Stromal cell of bone marrow (primary cell): Measurements from ENCODE around the gene IRS1.
"Not testable (repeated sequence)": the region's sequence is repeated elsewhere in the genome, so short reads cannot be mapped to it uniquely, and the experiment has no call there.

Experiments used
- DNase-seq: peaks from one replicate; pipeline ENCODE4 v3.0.0-alpha.2; 2012; ENCODE audit warnings: low read depth

IRS1 gene, protein sequence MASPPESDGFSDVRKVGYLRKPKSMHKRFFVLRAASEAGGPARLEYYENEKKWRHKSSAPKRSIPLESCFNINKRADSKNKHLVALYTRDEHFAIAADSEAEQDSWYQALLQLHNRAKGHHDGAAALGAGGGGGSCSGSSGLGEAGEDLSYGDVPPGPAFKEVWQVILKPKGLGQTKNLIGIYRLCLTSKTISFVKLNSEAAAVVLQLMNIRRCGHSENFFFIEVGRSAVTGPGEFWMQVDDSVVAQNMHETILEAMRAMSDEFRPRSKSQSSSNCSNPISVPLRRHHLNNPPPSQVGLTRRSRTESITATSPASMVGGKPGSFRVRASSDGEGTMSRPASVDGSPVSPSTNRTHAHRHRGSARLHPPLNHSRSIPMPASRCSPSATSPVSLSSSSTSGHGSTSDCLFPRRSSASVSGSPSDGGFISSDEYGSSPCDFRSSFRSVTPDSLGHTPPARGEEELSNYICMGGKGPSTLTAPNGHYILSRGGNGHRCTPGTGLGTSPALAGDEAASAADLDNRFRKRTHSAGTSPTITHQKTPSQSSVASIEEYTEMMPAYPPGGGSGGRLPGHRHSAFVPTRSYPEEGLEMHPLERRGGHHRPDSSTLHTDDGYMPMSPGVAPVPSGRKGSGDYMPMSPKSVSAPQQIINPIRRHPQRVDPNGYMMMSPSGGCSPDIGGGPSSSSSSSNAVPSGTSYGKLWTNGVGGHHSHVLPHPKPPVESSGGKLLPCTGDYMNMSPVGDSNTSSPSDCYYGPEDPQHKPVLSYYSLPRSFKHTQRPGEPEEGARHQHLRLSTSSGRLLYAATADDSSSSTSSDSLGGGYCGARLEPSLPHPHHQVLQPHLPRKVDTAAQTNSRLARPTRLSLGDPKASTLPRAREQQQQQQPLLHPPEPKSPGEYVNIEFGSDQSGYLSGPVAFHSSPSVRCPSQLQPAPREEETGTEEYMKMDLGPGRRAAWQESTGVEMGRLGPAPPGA (N-terminal part only)

DNA sequence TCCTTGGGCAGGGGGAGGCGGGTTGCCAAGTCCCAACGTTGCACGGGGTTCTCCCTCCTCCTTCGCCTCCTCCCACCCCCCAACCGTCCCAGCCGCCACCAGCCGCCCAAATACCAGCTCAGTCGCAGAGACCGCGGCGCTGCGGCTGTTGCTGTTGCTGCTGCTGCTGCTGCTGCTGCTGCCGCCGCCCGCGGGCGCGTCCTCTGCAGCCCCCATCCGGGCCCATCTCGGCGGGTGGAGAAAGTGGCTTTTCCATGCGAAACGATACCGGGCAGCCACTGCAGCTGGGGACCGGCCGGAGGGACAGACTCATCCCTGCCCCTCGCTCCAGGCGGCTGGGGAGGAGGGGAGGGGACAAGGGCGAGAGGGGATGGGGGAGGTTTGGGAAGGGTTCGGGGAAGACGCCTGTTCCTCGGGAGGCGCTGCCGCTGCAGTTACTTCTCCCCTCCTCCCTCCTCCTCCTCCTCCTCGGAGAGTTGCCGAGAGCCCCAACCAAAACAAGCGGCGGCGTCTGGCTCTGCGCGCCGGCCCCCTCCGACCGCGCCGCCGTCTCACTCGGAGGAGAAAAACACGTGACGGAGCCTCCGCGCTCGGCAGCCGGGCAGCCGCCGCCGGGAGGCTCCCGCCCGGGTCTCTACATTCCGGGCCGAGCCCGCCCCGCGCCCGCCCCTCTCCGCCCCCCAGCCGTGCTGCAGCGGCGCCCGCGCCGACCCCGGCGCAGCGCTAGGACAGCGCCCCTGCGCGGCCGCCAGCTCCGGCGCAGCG, at the start of gene IRS1:
Gene IRS1 (minus strand): TSS at position 610 of the 765 bp plus-strand sequence. CDS start 1,082 bp downstream, outside the sequence.
- peak; percentile 66 for DNase-seq

GRCh38 chr2:226849349-226849748, 49.7 kb upstream of the IRS1 start:
- no peak for DNase-seq

DNA sequence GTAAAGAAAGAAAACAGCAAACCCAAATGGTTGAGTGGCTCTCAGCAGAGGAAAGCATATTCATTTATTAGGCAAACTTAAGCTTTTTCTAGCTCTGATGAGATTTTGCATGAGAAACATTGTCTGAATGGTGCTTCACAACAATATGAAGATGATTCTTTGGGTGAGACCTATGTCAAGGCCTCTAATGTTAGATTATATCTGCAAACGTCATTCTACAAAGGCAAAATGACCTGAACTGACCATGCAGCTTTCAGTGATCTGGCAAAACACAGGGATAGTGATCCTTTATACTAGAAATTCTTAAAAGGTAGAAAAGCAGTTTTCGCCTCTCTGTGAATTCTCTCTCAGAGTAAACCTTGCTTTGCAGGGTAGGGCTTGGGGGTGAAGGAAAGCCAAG, 47.9 kb upstream of the IRS1 start:
- DNase-seq, result no peak

DNA sequence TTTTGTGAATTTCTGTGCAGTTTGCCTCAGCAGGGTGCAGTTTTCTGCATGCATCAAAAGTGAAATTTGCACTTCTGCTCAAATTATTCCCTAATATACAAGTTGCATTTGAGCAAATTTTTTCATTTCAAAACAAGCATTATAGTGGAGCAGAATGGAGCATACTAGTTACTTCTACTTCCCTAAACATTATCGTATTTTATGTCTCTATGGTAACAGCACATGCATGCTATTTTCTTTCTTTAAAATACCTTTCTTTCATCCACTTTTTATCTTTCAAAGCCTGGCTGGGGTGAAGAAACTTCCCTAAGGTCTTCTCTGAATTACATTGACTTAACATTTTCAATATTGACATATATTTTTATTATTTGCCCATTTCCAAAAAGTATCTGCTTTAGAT, 47.5 kb upstream of the IRS1 start:
- no peak for DNase-seq

DNA sequence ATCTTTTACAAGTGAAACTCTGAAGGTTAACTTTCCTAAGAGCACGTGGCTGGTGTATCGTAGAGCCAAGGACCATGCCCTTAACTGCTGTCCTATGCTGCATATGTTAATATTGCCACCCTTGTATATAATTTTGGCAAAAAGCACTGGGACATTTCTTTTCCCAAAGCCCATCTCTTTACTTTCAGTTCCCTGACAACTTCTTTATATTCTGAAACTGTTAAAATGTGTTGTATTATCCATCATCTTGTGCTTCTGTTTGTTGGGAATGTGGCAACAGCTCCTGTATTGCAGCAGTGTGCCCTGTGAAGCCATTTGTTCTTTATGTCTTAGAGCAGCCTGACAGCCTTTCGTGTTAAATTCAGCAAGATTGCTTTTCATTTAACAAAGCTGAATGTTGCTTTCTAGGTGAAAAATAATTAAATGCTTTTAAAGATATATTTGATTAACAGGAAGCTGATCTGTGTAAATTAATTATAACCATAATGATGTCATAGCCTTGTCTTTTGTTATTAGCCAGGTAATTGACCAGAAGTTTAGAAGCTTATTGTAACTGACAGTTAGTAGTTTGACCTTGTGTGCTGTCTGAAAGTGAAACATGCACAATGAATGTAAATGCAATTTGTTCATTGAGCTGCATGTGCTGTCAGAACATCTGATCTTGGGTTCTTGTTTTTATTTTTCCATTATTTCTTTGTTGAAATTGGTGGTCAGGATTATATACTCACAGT, 45.9 kb upstream of the IRS1 start:
- DNase-seq, result no peak

DNA sequence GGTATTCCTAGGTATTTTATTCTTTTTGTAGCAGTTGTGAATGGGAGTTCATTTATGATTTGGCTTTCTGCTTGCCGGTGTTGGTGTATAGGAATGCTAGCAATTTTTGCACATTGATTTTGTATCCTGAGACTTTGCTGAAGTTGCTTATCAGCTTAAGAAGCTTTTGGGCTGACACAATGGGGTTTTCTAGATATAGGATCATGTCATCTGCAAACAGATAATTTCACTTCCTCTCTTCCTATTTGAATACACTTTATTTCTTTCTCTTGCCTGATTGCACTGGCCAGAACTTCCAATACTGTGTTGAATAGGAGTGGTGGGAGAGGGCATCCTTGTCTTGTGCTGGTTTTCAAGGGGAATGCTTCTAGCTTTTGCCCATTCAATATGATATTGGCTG, 43.4 kb upstream of the IRS1 start:
- not testable (repeated sequence) for DNase-seq

DNA sequence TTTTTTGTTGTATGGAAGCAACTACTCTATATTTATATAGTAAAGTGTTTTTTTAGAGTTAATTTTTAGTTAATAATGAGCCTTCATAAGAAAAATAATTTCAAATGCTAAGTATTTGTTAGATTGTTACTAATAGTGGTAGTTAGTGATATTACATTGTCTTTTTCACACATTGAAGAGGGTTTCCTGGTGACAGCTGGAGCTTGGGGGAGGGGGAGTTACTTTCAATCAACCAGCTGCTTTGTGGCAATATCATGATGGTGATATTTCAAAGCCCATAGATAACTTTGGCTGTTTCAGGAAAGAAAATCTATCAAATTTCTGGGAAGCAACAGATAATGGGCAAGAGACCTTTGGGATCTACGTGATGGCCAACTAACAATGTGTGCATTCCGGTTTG, 40.3 kb upstream of the IRS1 start:
- no peak for DNase-seq

- no peak for DNase-seq
Observed at GRCh38 chr2:226839161-226839560, 39.5 kb upstream of the IRS1 start.

DNA sequence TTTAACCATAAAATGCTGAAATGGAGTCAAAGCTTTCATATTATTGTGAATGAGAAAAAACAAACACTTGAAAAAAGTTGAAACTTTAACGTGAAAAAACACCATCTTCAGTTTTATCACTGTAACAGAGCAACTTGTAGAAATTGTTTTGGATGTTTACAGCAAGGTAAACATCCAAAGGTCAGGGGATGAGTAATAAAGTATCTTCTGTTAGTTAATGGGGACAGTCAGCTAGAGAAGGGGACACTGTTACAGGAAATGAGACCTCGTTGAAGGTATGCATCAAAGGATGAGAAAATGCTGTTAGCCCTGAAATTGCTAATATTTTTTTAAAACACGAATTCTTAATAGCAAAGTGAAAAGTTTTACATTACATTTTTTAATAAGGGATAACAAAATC, 39.1 kb upstream of the IRS1 start:
- DNase-seq, result no peak

DNA sequence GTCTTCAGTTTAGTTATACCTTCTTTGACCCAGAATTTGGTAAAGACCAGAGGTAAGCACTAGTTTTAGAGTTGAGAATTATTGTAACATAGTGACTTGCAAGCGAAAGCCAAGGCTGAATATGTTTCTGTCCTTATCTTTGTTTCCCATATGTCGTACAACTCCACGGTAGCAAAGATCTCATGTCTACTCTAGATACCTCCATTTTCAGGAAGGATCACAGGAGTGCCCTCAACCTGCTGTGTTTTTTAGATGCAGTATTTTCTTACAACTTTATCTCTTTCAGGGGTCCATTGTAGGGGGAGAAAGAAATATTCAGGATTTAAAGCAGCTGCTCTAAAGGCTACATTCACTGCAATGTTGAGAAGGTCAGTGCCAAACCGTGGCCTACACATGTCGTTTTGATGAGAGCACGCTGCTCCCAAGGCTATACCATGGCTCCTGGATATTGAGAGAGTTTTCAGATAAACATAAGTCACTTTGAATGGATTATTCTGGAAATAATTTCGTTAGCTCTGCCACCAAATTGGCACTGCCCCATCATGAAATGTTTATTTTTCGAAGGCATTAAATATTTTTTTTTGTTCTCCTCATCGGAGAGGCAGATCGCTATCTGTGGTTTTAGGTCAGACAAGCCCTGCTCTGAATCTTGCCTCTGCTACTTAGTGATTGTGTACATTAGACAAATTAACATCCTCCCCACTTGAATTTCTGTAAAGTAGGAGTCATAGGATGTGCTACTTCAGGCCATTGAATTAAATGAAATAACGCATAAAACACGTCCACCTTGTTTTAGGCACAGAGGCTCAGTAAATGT, 38.4 kb upstream of the IRS1 start:
- no peak for DNase-seq

DNA sequence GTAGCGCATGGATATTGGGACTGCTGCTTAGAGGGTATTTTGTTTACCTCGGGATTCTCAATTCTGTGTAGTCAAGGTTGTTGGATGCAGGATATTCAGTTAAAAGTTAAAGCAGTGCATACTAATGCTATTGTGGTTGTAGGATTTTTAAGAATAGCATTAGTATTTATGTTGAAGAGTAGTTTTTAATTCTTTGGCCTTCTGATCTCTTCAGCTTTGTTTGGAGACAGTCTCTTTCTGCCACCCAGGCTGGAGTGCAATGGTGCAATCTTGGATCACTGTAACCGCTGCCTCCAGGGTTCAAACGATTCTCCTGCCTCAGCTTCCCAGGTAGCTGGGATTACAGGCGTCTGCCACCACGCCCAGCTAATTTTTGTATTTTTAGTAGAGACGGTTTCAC, 37.7 kb upstream of the IRS1 start:
- DNase-seq, result no peak

GRCh38 chr2:226836548-226836885, 36.9 kb upstream of the IRS1 start:
- DNase-seq, result no peak

GRCh38 chr2:226835796-226836547, 36.4 kb upstream of the IRS1 start, which contains the start of gene RHBDD1:
Gene RHBDD1, plus strand, starts transcription at chr2:226836054. Its CDS starts 28,640 bp downstream, at chr2:226864694.
- DNase-seq, result peak; percentile 88

- DNase-seq, result no peak
Observed at GRCh38 chr2:226835420-226835795, 35.8 kb upstream of the IRS1 start.

DNA sequence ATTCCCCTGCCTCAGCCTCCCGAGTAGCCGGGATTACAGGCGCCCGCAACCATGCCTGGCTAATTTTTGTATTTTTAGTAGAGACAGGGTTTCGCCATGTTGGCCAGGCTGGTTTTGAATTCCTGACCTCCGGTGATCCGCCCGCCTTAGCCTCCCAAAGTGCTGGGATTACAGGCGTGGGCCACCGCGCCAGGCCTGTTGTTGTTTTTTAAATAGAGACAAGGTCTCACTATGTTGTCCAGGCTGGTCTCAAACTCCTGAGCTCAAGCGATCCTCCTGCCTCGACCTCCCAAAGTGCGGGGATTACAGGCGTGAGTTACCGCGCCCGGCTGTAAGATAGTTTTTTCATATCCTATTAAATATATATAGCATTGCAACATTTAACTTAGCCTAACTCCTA, 35.3 kb upstream of the IRS1 start:
- DNase-seq, result not testable (repeated sequence)

DNA sequence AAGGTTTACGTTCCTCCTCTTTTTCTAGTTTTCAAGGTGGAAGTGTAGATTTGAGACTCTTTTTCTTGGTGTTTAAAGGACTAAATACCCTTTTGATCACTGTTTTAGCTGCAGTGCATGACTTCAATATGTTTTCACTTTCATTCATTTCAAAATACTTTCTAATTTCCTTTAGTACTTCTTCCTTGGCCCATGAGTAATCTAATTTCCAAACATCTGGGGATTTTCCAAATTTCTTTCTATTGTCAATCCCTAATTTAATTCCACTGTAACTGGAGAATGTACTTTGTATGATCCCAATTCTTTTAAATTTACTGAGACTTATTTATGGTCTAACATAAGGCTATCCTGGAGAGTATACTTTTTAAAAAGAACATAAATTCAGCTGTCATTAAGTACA, 32.4 kb upstream of the IRS1 start:
- no peak for DNase-seq

- no peak for DNase-seq
Observed at GRCh38 chr2:226831266-226831665, 31.6 kb upstream of the IRS1 start.

- DNase-seq, result no peak
Observed at GRCh38 chr2:226829721-226830631, 30.4 kb upstream of the IRS1 start.

DNA sequence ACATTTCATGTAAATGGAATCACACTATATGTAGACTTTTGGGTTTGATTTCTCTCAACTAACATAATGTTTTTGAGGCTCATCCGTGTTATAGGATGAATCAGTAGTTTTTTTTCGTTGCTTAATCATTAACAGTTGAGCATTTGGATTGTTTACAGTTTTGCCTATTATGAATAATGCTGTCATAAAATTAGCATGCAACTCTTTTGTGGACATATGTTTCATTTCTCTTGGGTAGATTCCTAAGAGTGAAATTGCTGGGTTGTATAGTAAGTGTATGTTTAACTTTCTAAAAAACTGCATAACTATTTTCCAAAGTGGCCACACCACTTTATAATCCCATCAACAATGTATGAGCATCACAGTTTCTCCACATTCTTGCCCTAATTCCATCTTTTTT, 28.6 kb upstream of the IRS1 start:
- DNase-seq, result no peak
